Right forelimb (tissue), 1 donor: Measurements from ENCODE around the gene TCF7L2.
"Not testable (repeated sequence)": the region's sequence is repeated elsewhere in the genome, so short reads cannot be mapped to it uniquely, and the experiment has no call there.

Experiments used
- DNase-seq: peaks from one replicate; pipeline ENCODE4 v3.0.0-alpha.2; 2018

The TCF7L2 gene

GRCh38 chr10:113103131-113103840, 153.2 kb downstream of the TCF7L2 start:
- DNase-seq: no peak

GRCh38 chr10:113104047-113104446, 154.0 kb downstream of the TCF7L2 start:
- no peak for DNase-seq

- DNase-seq: no peak
Measured at GRCh38 chr10:113108194-113108835, 158.3 kb downstream of the TCF7L2 start.

GRCh38 chr10:113108948-113109347, 158.9 kb downstream of the TCF7L2 start:
- DNase-seq: no peak

- not testable (repeated sequence) for DNase-seq
Measured at GRCh38 chr10:113109482-113109881, 159.4 kb downstream of the TCF7L2 start.

GRCh38 chr10:113111260-113111659, 161.2 kb downstream of the TCF7L2 start:
- DNase-seq: no peak

- DNase-seq: no peak
Measured at GRCh38 chr10:113111900-113112853, 162.1 kb downstream of the TCF7L2 start.

- no peak for DNase-seq
Measured at GRCh38 chr10:113113241-113113640, 163.2 kb downstream of the TCF7L2 start.

- DNase-seq: no peak
Measured at GRCh38 chr10:113113918-113114317, 163.9 kb downstream of the TCF7L2 start.

GRCh38 chr10:113115556-113115955, 165.5 kb downstream of the TCF7L2 start:
- no peak for DNase-seq

GRCh38 chr10:113118882-113119281, 168.8 kb downstream of the TCF7L2 start:
- no peak for DNase-seq

- no peak for DNase-seq
Measured at GRCh38 chr10:113119801-113120200, 169.8 kb downstream of the TCF7L2 start.

GRCh38 chr10:113121153-113121552, 171.1 kb downstream of the TCF7L2 start:
- DNase-seq: no peak

- DNase-seq: no peak
Measured at GRCh38 chr10:113122947-113123346, 172.9 kb downstream of the TCF7L2 start.

- DNase-seq: no peak
Measured at GRCh38 chr10:113124724-113125123, 174.7 kb downstream of the TCF7L2 start.

GRCh38 chr10:113125612-113126011, 175.6 kb downstream of the TCF7L2 start:
- no peak for DNase-seq

GRCh38 chr10:113126229-113127201, 176.5 kb downstream of the TCF7L2 start:
- peak; percentile 76 for DNase-seq

- no peak for DNase-seq
Measured at GRCh38 chr10:113127261-113127900, 177.3 kb downstream of the TCF7L2 start.

- DNase-seq: no peak
Measured at GRCh38 chr10:113127901-113128283, 177.8 kb downstream of the TCF7L2 start.

- DNase-seq: no peak
Measured at GRCh38 chr10:113128450-113129070, 178.5 kb downstream of the TCF7L2 start.

GRCh38 chr10:113129117-113129516, 179.1 kb downstream of the TCF7L2 start:
- no peak for DNase-seq
